Epithelial cell of proximal tubule (primary cell): ENCODE measurements around the gene LDLRAD4. TPM values are rescaled to one million over a fixed set of nuclear protein-coding genes. Genes with fewer than 3 reads are reported as not detected.

ENCODE experiments used
- DNase-seq: peaks from one replicate; pipeline ENCODE4 v3.0.0-alpha.2; 2011; ENCODE audit warnings: low read depth
- H3K4me3 ChIP-seq: 2 replicates; pipeline ENCODE4 v1.5.1; 2011; ENCODE audit warnings: low read depth, mild to moderate bottlenecking, low read length
- total RNA-seq: library from RNA; depleted of rRNA; stranded (reverse); fragments of >200 nt; gene quantifications from 2 replicates; pipeline ENCODE4 v1.2.3, GENCODE V29; 2015
- TF ChIP-seq, protein P1 (sequence below): conservative IDR thresholded peaks from 2 replicates; pipeline ENCODE4 v1.5.1; 2012; ENCODE audit warnings: low read depth, mild to moderate bottlenecking, low read length

Gene LDLRAD4
- total RNA-seq, 1 donor from 2014 or later: under 0.01 TPM

DNA sequence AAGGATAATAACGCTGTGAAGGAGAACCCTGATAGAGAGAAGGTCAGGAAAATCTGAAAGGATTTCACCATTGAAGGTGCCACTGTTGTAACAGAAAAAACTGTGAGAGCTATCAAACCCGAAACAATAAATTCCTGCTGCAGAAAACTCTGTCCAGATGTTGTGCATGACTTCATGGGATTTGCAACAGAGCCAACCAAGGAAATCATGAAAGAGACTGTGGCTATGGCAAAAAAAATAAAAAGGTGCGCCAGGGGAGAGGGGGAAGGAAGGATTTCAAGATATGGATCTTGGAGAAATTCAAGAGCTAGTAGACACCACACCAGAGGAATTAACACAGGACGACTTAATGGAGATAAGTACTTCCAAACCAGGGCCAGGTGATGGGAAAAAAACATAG, 88.0 kb downstream of the LDLRAD4 start:
- H3K4me3 ChIP-seq: no peak overlapping the region
- DNase-seq: no peak
- TF ChIP-seq, protein P1, sequence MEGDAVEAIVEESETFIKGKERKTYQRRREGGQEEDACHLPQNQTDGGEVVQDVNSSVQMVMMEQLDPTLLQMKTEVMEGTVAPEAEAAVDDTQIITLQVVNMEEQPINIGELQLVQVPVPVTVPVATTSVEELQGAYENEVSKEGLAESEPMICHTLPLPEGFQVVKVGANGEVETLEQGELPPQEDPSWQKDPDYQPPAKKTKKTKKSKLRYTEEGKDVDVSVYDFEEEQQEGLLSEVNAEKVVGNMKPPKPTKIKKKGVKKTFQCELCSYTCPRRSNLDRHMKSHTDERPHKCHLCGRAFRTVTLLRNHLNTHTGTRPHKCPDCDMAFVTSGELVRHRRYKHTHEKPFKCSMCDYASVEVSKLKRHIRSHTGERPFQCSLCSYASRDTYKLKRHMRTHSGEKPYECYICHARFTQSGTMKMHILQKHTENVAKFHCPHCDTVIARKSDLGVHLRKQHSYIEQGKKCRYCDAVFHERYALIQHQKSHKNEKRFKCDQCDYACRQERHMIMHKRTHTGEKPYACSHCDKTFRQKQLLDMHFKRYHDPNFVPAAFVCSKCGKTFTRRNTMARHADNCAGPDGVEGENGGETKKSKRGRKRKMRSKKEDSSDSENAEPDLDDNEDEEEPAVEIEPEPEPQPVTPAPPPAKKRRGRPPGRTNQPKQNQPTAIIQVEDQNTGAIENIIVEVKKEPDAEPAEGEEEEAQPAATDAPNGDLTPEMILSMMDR: no peak

DNA sequence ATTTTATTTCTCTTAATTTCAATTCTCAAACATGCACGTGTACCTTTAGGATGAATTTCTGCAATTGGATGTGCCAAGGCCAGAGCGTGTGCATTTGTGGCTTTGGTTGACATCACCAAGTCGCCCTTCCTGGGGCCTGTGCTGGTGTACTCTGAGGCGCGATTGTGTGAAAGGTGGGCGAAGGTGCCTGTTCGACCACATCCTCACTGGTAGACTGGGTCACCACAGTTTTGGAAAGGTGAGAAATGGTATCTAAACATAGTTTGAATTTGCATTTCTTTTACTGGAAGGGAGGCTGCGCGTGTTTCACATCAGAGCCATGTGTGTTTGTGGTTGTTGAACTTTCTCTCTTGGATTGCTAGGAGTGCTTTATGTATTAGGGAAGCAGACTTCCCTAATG, 89.8 kb downstream of the LDLRAD4 start:
- DNase-seq: no peak
- TF ChIP-seq, protein P1: no peak

DNA sequence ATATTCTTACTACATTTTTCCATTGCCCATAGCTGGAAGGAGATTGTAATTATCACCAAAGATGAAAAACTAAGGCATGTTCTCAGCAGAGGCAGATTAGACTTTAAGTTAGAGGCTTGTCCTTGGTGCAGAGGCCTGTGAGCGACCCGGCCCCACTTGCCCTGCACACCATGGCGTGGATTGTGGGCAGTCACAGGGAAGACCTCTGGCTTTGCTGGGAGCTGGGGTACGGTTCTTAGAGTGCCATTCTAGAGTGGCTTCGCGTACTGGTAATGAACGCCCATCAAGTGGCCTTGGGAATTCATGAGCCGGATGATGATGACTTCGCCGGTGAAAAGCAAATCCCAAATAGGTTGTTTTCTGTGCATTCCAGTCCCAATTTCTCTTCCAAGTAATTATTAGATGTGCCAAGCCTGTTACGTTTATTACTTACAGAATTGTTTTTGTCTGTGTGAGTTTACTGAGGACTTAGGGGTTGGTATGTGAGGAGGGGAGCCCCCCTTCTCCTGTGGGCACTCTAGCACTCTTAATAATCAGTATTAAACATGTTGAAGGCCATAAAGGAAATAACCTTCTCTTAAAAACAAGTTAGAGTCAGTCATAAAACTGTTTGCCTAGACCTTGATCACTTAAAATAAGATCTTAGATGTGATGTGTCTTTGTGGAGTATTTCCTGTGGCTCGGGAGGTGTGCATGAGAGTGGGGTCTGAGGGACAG, 90.6 kb downstream of the LDLRAD4 start:
- H3K4me3 ChIP-seq: no peak overlapping the region
- no peak for DNase-seq
- TF ChIP-seq, protein P1: no peak

More for the DNA sequence above, 89.8 kb downstream of the LDLRAD4 start:
- H3K4me3 ChIP-seq: no peak overlapping the region

DNA sequence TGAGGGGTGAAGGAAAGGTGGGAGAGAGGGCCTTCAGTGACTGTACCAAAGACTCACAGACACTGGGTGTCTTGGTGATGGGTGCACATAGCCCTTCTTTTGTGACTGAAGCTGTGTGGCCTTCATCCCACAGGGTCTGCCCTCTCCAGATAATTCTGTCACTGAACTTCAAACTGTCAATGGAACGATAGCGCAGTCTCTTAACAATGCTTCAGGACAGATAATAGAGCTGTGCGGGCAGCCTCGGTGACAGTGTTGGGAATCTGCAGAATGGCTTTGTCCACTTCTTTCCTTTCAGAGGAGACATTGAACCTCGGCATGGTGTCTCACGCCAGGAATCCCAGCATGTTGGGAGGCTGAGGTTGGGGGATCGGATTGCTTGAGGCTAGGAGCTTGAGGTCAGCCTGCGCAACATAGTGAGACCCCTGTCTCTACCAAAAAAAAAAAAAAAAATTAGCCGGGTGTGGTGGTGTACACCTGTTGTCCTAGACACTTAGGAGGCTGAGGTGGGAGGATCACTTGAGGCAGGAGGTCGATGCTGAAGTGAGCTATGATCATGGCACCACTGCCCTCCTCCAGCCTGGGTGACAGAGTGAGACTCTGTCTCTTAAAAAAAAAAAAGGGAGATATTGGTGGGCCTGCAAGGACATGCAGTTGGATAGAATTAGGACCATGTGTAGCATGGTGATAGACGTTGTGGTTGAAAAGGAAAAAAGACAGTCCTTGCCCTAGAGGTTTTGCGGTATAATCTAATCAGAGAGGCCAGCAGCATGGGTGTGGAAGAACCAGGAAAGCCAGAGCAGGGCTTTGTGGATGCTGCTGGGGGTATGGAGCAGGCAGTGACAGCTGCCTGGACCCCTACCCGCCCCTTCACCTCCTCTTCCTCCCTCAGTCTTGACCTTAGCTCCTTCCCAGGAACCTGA, 91.4 kb downstream of the LDLRAD4 start:
- DNase-seq: no peak
- H3K4me3 ChIP-seq: no peak overlapping the region
- TF ChIP-seq, protein P1: no peak

DNA sequence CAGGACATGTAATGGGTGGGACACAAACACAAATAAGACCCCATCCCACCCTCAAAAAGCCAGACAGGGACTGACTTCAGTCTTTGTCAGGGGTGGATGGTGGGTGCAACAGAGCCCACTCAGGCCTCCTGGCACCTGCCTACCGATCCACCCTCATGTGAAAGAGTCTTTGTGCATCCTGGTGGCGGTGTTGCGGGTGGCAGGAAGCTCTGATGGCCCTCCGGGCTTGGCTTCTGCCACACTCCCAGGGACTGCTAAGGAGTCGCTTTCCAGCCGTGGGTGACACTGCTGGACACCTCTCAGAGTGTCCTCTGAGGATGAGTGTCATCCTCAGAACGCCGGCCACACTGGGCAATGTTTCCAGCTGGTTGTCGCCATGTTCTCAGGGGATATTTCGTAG, 92.6 kb downstream of the LDLRAD4 start:
- TF ChIP-seq, protein P1: no peak
- no peak for DNase-seq
- H3K4me3 ChIP-seq: no peak overlapping the region

DNA sequence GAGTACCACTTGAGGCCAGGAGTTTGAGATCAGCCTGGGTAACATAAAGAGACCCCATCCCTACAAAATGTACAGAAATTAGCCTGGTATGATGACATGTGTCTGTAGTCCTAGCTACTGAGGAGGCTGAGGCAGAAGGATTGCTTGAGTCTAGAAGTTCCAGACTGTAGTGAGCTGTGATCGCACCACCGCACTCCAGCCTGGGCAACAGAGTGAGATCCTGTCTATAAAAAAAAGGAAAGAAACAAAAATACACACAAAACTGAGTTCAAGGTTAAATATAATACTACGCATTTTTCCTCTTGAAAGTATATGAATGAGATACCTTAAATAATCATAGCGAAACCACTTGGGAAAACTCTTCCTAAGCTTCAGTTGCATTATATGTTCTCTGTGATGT, 94.0 kb downstream of the LDLRAD4 start:
- DNase-seq: no peak

More for the DNA sequence above, 94.0 kb downstream of the LDLRAD4 start:
- H3K4me3 ChIP-seq: no peak overlapping the region
- TF ChIP-seq, protein P1: no peak
